Osteoblast (primary cell): ENCODE results near the gene MSH3. TPM values are rescaled to one million over a fixed set of nuclear protein-coding genes. Genes with fewer than 3 reads are reported as not detected.

ENCODE experiments used
- DNase-seq: peaks from one replicate; pipeline ENCODE4 v3.0.0; 2011; ENCODE audit warnings: low spot score, mixed read lengths; ENCODE audit not compliant: insufficient read length; ENCODE audit errors: missing footprints
- H2AFZ ChIP-seq: 2 replicates; pipeline ENCODE4 v1.6.0; 2011; ENCODE audit warnings: mild to moderate bottlenecking, low read length
- H3K27ac ChIP-seq: 2 replicates; pipeline ENCODE4 v1.5.1; 2011; ENCODE audit warnings: mild to moderate bottlenecking, low read depth, low read length, moderate library complexity
- H3K27me3 ChIP-seq: 2 replicates; pipeline ENCODE4 v1.6.0; 2012; ENCODE audit warnings: mild to moderate bottlenecking, control low read depth, inconsistent platforms, low read length, moderate library complexity; ENCODE audit not compliant: insufficient read depth
- H3K36me3 ChIP-seq: 2 replicates; pipeline ENCODE4 v1.5.1; 2011; ENCODE audit warnings: mild to moderate bottlenecking, low read length, control low read depth, moderate library complexity; ENCODE audit not compliant: insufficient read depth
- H3K4me1 ChIP-seq: 2 replicates; pipeline ENCODE4 v1.5.1; 2011; ENCODE audit warnings: mild to moderate bottlenecking, low read length, control low read depth, moderate library complexity; ENCODE audit not compliant: insufficient read depth
- H3K4me2 ChIP-seq: 2 replicates; pipeline ENCODE4 v1.6.0; 2011; ENCODE audit warnings: mild to moderate bottlenecking, low read length; ENCODE audit not compliant: insufficient read depth
- H3K4me3 ChIP-seq: fragments of 200-600 bp; sonication (generic); 3 replicates; pipeline ENCODE4 v1.5.1; 2012; ENCODE audit warnings: mild to moderate bottlenecking, low read length, inconsistent platforms; ENCODE audit not compliant: insufficient read depth
- H3K79me2 ChIP-seq: 2 replicates; pipeline ENCODE4 v1.6.0; 2012; ENCODE audit warnings: mild to moderate bottlenecking, low read length, control low read depth, inconsistent platforms; ENCODE audit not compliant: insufficient read depth
- H3K9me3 ChIP-seq: 2 replicates; pipeline ENCODE4 v1.5.1; 2011; ENCODE audit warnings: low read depth, low read length, control low read depth
- H4K20me1 ChIP-seq: 2 replicates; pipeline ENCODE4 v1.6.0; 2012; ENCODE audit warnings: mild to moderate bottlenecking, low read length, control low read depth; ENCODE audit not compliant: insufficient read depth
- CTCF ChIP-seq: IDR thresholded peaks from 2 replicates; pipeline ENCODE4 v1.5.1; 2011; ENCODE audit warnings: mild to moderate bottlenecking, low read depth, low read length, moderate library complexity; ENCODE audit errors: extremely low read depth
- total RNA-seq: library from RNA; depleted of rRNA; stranded (reverse); fragments of >200 nt; gene quantifications from 2 replicates; pipeline ENCODE4 v1.2.3, GENCODE V29; 2012

Gene MSH3
- total RNA-seq, 1 donor: 21.7 TPM

GRCh38 chr5:80757290-80757689 is 102.8 kb downstream of the MSH3 start:
- Histone ChIP-seq H3K4me2 (no peak overlapping the region), H3K9me3 (no peaks in the 10 kb centered on the region), H3K79me2 (no peaks in the 10 kb centered on the region), H3K36me3 (no peaks in the 10 kb centered on the region), H2AFZ (no peak overlapping the region), H4K20me1 (no peaks in the 10 kb centered on the region), H3K27ac (no peak overlapping the region), H3K4me3 (no peak overlapping the region), H3K4me1 (peaks cover 8% of the 10 kb centered on the region), H3K27me3 (no peaks in the 10 kb centered on the region)
- DNase-seq: no peak
- TF ChIP-seq CTCF: no peak

- Histone ChIP-seq H3K4me3 (no peak overlapping the region), H3K4me2 (no peak overlapping the region), H2AFZ (no peak overlapping the region), H3K79me2 (no peaks in the 10 kb centered on the region), H4K20me1 (no peaks in the 10 kb centered on the region), H3K4me1 (peaks cover 1% of the 10 kb centered on the region), H3K27me3 (no peaks in the 10 kb centered on the region), H3K9me3 (no peaks in the 10 kb centered on the region), H3K27ac (no peak overlapping the region), H3K36me3 (no peaks in the 10 kb centered on the region)
- no peak for TF ChIP-seq CTCF
- DNase-seq: peak; percentile 23
Measured at GRCh38 chr5:80759866-80760577, 105.6 kb downstream of the MSH3 start.

- H3K4me3 ChIP-seq: no peak overlapping the region
- H3K79me2 ChIP-seq: no peaks in the 10 kb centered on the region
- H3K4me2 ChIP-seq: no peak overlapping the region
- no peak overlapping the region for H2AFZ ChIP-seq
- no peak overlapping the region for H3K27ac ChIP-seq
- H3K36me3 ChIP-seq: no peaks in the 10 kb centered on the region
- no peaks in the 10 kb centered on the region for H4K20me1 ChIP-seq
- H3K9me3 ChIP-seq: no peaks in the 10 kb centered on the region
- DNase-seq: no peak
- no peak for TF ChIP-seq CTCF
- H3K4me1 ChIP-seq: no peaks in the 10 kb centered on the region
- H3K27me3 ChIP-seq: no peaks in the 10 kb centered on the region
Measured at GRCh38 chr5:80760680-80761079, 106.2 kb downstream of the MSH3 start.

GRCh38 chr5:80761176-80761575 is 106.7 kb downstream of the MSH3 start:
- no peak overlapping the region for H3K27ac ChIP-seq
- H3K27me3 ChIP-seq: no peaks in the 10 kb centered on the region
- TF ChIP-seq CTCF: no peak
- H3K4me3 ChIP-seq: no peak overlapping the region
- no peaks in the 10 kb centered on the region for H3K4me1 ChIP-seq
- H2AFZ ChIP-seq: no peak overlapping the region
- no peaks in the 10 kb centered on the region for H3K79me2 ChIP-seq
- H3K9me3 ChIP-seq: no peaks in the 10 kb centered on the region
- H4K20me1 ChIP-seq: no peaks in the 10 kb centered on the region
- no peak for DNase-seq
- H3K36me3 ChIP-seq: no peaks in the 10 kb centered on the region
- H3K4me2 ChIP-seq: no peak overlapping the region
